CD4-positive, alpha-beta T cell treated with Interleukin-15 for 4 hours (primary cell): Measurements from ENCODE around the gene HSPA12B.

Experiments used
- DNase-seq: peaks from one replicate; pipeline ENCODE4 v3.0.0-alpha.2; 2020; ENCODE audit warnings: low spot score

The HSPA12B gene, protein sequence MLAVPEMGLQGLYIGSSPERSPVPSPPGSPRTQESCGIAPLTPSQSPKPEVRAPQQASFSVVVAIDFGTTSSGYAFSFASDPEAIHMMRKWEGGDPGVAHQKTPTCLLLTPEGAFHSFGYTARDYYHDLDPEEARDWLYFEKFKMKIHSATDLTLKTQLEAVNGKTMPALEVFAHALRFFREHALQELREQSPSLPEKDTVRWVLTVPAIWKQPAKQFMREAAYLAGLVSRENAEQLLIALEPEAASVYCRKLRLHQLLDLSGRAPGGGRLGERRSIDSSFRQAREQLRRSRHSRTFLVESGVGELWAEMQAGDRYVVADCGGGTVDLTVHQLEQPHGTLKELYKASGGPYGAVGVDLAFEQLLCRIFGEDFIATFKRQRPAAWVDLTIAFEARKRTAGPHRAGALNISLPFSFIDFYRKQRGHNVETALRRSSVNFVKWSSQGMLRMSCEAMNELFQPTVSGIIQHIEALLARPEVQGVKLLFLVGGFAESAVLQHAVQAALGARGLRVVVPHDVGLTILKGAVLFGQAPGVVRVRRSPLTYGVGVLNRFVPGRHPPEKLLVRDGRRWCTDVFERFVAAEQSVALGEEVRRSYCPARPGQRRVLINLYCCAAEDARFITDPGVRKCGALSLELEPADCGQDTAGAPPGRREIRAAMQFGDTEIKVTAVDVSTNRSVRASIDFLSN

GRCh38 chr20:3732327-3733118 lies at the start of gene HSPA12B:
TSS of gene HSPA12B (plus strand) at chr20:3732685. CDS start at chr20:3738675, 5,990 bp downstream.
- DNase-seq: no peak

GRCh38 chr20:3685341-3685740 lies 47.1 kb upstream of the HSPA12B start:
- DNase-seq: no peak

DNA sequence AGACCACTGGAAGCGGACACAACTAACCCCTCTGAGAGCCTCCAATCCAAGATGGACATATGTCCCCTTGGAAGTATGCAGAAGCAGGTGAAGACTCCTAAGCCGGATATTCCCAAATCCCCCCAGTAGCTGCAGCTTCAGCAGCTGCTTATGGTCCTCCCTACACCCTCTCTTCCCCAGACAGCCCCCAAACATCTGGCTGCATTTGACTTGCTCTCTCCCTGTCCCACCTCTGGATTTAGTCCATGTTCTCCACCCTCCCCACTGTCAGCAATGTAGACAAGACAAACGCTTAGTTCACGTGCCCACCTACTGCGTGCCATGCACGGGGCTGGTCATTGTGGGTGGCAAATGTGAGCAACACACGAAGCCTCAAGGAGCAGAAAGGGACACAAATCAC lies 46.1 kb upstream of the HSPA12B start:
- no peak for DNase-seq

DNA sequence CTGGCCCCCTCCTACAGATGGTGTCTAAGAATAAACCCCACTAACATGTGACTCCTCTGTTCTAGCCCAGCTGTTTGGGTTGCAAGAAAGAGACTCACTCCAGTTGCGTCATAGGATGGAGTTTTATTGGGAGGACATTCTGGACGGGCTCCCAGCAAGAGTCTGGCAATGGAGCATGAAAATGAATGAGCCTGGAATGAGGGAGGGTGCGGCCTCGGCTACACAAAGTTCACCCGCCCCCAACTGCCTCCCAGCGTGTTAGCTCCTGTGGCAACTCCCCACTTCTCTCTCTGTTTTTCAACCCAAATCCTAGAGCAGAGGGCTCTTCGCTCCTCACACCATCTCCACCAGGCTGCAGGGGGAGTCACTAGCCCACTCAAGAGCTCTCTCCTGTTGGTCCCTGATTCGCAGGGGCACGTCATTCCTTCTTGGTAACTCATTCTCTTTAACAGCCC lies 45.6 kb upstream of the HSPA12B start:
- no peak for DNase-seq

DNA sequence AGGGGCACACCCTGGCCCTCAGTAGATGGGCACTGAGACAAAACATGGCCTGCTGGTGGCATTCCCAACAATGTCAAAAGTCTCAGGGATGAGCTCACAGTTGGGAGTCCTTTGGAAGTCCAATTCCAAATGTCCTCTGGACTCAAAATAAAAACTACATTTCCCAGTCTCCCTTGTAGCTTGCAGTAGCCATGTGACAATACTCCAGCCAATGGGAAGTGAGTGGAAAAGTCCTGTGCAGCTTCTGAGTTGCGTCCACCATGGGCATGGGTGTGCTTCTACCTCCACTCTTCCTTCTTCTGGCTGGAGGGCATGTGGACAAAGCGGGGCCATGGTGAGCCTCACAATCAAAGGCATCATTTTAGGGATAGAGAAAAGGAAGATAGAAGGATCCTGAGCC lies 44.8 kb upstream of the HSPA12B start:
- no peak for DNase-seq

- no peak for DNase-seq
Observed at GRCh38 chr20:3689978-3690377, 42.5 kb upstream of the HSPA12B start.

DNA sequence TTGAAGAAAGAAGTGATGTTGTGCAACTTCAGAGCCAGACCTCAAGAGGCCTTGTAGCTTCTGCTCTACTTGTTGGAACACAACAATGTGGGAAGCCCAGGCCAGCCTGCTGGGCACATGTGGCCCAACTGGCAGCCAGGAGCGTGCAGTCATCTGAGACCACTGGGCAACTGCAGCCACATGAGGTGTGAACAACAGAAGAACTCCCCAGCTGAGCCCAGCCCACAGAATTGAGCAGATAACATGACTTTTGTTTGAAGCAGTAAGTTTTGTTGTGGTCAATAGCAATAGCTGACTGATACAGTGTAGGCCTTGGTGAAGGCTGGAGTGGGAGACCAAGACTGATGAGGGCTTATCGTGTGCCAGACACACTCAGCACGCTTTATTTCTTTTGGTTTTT lies 42.1 kb upstream of the HSPA12B start:
- DNase-seq: no peak

DNA sequence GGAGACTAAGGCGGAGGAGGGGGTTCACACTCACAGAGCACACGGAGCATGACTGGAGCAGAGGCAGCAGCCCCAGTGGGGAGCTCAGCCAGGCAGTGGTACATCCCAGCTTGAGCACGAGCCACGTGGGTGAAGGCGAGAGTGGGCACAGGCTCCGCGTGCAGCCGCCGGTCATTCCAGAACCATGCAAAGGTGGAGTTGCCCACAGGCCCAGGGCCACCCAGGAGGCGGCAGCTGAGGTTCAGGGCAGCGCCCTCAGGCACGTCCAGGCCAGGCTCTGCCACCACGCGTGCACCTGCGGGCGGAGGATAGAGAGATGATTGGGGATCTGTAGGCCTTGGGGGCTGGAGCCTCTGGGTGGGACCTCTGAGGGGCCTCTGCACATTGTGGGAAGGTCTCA lies 41.2 kb upstream of the HSPA12B start:
- DNase-seq: no peak

DNA sequence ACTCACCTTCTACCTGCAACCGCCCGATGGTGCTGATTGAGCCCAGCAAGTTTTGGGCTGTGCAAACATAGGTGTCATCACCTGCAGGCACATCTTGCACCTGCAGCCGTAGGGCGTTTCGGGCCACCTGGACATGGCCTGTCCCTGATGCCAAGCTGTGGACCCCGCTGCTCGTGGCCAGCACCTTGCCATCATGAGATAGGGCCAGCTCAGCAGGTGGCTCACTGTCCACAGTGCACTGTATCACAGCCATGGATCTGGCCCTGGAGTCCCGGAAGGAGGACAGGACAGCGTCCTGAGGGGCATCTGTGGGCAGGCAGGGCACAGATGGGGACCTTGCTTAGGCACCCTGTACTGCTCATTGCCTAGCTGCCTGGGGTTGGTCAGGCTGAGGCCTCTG lies 40.6 kb upstream of the HSPA12B start:
- no peak for DNase-seq

- DNase-seq: no peak
Observed at GRCh38 chr20:3692706-3693294, 39.7 kb upstream of the HSPA12B start.

DNA sequence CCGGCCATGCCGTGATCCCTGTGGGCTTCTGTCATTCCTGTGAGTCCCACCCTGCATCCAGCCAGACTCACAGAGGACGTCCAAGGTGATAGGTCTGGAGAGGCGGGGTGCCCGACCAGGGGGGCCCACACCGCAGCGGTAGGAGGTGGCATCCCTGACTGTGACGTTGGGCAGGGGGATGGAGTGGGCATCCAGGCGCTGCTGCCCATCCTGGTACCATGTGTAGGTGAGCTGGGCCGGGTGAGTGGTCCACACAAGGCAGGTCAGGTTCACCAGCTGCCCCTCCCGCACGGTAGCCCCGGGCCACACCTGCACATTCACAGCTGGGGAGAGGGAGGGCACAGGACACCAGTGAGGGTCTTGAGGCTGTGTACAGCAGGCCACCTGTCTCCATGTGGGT lies 39.1 kb upstream of the HSPA12B start:
- no peak for DNase-seq

- DNase-seq: no peak
Observed at GRCh38 chr20:3694864-3695263, 37.6 kb upstream of the HSPA12B start.

GRCh38 chr20:3696200-3696599 lies 36.3 kb upstream of the HSPA12B start:
- DNase-seq: no peak

- no peak for DNase-seq
Observed at GRCh38 chr20:3696745-3697587, 35.5 kb upstream of the HSPA12B start.

DNA sequence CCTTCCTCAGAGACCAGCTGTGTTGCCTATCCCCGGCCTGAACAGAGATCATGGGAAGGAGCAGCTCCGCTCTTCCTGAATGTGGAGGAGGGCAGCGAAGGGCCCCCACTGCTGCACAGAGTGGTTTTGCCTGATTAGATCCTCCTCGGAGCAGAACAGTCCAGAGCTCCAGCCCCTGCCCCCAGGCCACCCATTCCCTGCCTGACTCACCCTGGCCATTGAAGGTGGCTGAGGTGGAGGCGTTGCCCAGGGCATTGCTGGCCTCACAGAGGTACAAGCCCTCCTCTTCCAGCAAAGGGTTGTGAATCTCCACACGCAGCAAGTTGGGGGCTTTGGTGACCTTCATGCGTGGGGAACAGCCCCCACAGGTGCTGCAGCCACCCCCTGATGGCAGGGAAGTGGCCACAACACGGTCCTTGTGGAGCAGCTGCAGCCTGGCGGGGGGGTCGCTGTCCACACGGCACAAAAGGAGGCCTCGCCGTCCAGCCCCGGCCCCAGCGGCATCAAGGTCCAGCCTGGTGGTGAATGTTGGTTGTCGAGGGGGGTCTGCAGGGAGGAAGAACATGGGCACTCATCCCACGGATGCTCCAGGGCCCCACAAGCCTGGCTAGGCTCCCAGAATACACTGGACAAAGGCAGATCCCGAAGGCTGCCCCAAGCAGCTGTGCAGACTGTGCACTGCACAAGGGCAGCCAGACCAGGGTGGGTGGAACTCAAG lies 34.7 kb upstream of the HSPA12B start:
- no peak for DNase-seq

GRCh38 chr20:3698591-3699001 lies 33.9 kb upstream of the HSPA12B start:
- no peak for DNase-seq

- no peak for DNase-seq
Observed at GRCh38 chr20:3699037-3699436, 33.4 kb upstream of the HSPA12B start.

- no peak for DNase-seq
Observed at GRCh38 chr20:3701061-3701998, 31.2 kb upstream of the HSPA12B start.

DNA sequence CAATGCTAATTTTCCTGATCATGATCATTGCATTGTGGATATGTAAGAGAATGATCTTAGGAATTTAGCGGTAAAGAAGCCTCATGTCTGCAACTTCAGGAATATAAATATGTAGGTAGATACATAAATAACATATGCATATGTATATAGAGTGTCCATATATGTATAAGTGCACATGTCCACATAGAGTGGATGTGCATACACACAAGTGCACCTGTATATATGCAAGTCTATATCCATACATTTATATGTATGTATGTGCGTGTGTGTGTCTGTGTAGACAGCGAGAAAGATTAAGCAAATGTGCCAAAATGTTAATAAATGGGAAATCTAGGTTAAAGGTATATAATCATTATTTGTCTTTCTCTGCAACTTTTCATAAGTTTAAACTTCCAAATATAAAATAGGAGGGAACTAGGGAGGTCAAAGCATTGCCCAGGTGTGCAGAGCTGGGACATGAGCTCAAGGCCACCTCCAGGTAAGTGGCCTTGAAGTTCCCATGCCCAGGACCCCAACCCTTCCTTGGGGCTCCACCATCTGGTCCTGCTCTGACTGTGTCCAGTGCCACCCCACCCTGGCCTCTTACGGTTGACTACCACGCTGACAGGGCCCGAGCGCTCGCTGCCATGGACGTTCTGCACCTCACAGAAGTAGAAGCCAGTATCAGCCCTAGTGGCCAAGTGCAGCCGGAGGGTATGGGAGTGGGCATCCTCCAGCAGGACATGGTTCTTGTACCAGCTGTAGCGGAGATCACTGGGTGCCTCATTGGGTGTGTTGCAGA lies 29.7 kb upstream of the HSPA12B start:
- no peak for DNase-seq
